ENCODE measurements around the gene USP53. TPM values are rescaled to one million over a fixed set of nuclear protein-coding genes. Genes with fewer than 3 reads are reported as not detected.

Gene USP53
- total and polyA plus RNA-seq, 2 experiments from 2014 or later = 17.1 to 27.7 TPM

DNA sequence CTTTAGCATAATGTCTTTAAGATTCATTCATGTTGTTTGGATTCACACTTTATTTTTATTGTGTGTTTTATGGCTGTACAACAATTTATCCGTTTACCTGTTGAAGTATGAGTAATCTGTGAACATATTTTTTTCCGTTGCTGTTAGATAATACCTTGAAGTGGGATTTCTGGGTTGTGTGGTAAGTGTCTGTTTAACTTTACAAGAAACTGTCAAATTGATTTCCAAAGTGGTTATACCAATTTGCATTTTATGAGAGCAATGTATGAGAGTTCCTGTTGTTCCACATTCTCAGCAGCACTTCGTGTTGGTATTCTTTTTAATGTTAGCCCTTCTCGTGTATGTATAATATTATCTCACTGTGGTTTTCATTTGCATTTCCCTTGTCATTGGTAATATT, 53.6 kb downstream of the USP53 start (continued):
- no peak for TF ChIP-seq ZNF462 (CRISPR knock-in tag; IDR thresholded peaks at IDR 0.05)

DNA sequence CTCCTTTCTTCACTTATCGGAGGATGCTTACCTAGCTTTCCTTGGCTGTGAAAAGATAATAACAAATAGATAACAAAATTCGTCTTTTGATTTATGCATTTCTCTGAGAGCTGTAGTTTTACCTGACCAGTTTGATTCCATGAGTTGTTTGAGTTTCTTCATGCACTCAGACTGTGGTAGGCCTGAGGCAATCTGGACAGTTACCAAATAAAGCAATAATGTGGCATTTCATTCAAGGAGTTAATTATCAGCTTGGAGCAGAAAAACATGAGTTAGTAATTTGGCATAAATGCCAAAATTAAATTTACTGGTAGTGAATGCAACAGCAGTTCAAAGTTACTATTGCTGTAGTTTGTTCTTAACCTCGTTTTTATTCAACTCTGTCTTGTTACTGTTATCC, 56.0 kb downstream of the USP53 start:
- Mint-ChIP-seq H3K9me3 (no peaks in the 10 kb centered on the region), H3K27ac (no peak overlapping the region), H3K4me3 (no peak overlapping the region), H3K36me3 (ENCODE audit: low read depth) (peaks cover 27% of the 10 kb centered on the region), H3K27me3 (ENCODE audit: insufficient read depth, low read depth, poor library complexity) (no peaks in the 10 kb centered on the region), H3K4me1 (no peaks in the 10 kb centered on the region)
- Histone ChIP-seq H2AFZ (no peak overlapping the region), H3K4me2 (no peak overlapping the region), H3K36me3 (ENCODE audit: insufficient read depth) (peaks cover 21% of the 10 kb centered on the region), H3F3A (replicated peaks; ENCODE audit: low read depth) (no peaks in the 10 kb centered on the region), H3K9me2 (ENCODE audit: insufficient read depth) (no peaks in the 10 kb centered on the region), H3K4me3 (no peak overlapping the region), H3K27me3 (ENCODE audit: insufficient read depth) (no peaks in the 10 kb centered on the region), H3K27ac (ENCODE audit: low read depth) (no peak overlapping the region), H4K20me1 (replicated peaks; ENCODE audit: insufficient read depth) (no peaks in the 10 kb centered on the region), H3K79me2 (replicated peaks; ENCODE audit: insufficient read depth) (no peaks in the 10 kb centered on the region), H3K4me1 (ENCODE audit: insufficient read depth) (no peaks in the 10 kb centered on the region)
- ATAC-seq = no peak
- no peak for DNase-seq (ENCODE audit: low spot score)
- TF ChIP-seq EZH2phosphoT487 (IDR thresholded peaks at IDR 0.05; ENCODE audit: unreplicated experiment) (no peak), JUNB (IDR thresholded peaks at IDR 0.05; ENCODE audit: unreplicated experiment) (no peak), REST (IDR thresholded peaks at IDR 0.05; ENCODE audit: unreplicated experiment) (no peak), CTCF (conservative IDR thresholded peaks at IDR 0.05; ENCODE audit: low read depth in 2 of 2) (no peak)

Measured in GM23338 (cell line).